GM23338 (cell line): ENCODE data around the gene CTNNAL1. TPM values are rescaled to one million over a fixed set of nuclear protein-coding genes. Genes with fewer than 3 reads are reported as not detected.

Experiments
- ATAC-seq: fragments of 200-7000 bp; cut with Tn5 transposase; 3 replicates; pipeline ENCODE4 v1.9.1; 2020
- DNase-seq: peaks from one replicate; pipeline ENCODE4 v3.0.0-alpha.2; 2015; ENCODE audit warnings: low spot score
- H2AFZ ChIP-seq: fragments of 200-600 bp; sonication (generic); 2 replicates; pipeline ENCODE4 v1.8.0; 2016; ENCODE audit warnings: antibody characterized with exemption, mild to moderate bottlenecking, moderate library complexity
- H3F3A ChIP-seq: fragments of 200-600 bp; sonication (generic); replicated peaks from 2 replicates; pipeline ENCODE4 v1.8.0; 2017; ENCODE audit warnings: antibody characterized with exemption, mixed run types, low read depth
- H3K27ac ChIP-seq: fragments of 200-600 bp; sonication (generic); 2 replicates; pipeline ENCODE4 v1.6.1; 2016; ENCODE audit warnings: low read depth
- H3K27me3 ChIP-seq: fragments of 200-600 bp; sonication (generic); 2 replicates; pipeline ENCODE4 v1.8.0; 2016; ENCODE audit warnings: mild to moderate bottlenecking, mixed run types, moderate library complexity; ENCODE audit not compliant: insufficient read depth
- H3K36me3 ChIP-seq: fragments of 200-600 bp; sonication (generic); 2 replicates; pipeline ENCODE4 v1.8.0; 2016; ENCODE audit warnings: mild to moderate bottlenecking; ENCODE audit not compliant: insufficient read depth
- H3K4me1 ChIP-seq: fragments of 200-600 bp; sonication (generic); 2 replicates; pipeline ENCODE4 v1.8.0; 2016; ENCODE audit warnings: mild to moderate bottlenecking, moderate library complexity; ENCODE audit not compliant: insufficient read depth
- H3K4me2 ChIP-seq: fragments of 200-600 bp; sonication (generic); 2 replicates; pipeline ENCODE4 v1.7.1; 2017; ENCODE audit warnings: mixed run types
- H3K4me3 ChIP-seq: fragments of 200-600 bp; sonication (generic); 2 replicates; pipeline ENCODE4 v1.6.1; 2016; ENCODE audit warnings: mixed run types
- H3K79me2 ChIP-seq: fragments of 200-600 bp; sonication (generic); replicated peaks from 2 replicates; pipeline ENCODE4 v1.8.0; 2017; ENCODE audit warnings: mild to moderate bottlenecking; ENCODE audit not compliant: insufficient read depth
- H3K9me2 ChIP-seq: fragments of 200-600 bp; sonication (generic); 2 replicates; pipeline ENCODE4 v1.8.0; 2017; ENCODE audit not compliant: insufficient read depth
- H4K20me1 ChIP-seq: fragments of 200-600 bp; sonication (generic); replicated peaks from 2 replicates; pipeline ENCODE4 v1.8.0; 2017; ENCODE audit warnings: mild to moderate bottlenecking; ENCODE audit not compliant: insufficient read depth
- H3K27ac Mint-ChIP-seq: 2 replicates; pipeline ENCODE4 v1.8.0; 2020; ENCODE audit warnings: inconsistent platforms, mild to moderate bottlenecking, moderate library complexity, mixed read lengths
- H3K27me3 Mint-ChIP-seq: 3 replicates; pipeline ENCODE4 v1.8.0; 2022; ENCODE audit warnings: low read depth, mild to moderate bottlenecking, moderate library complexity, mixed read lengths, inconsistent platforms; ENCODE audit not compliant: insufficient read depth, poor library complexity
- H3K36me3 Mint-ChIP-seq: 3 replicates; pipeline ENCODE4 v1.8.0; 2021; ENCODE audit warnings: low read depth, mild to moderate bottlenecking, inconsistent platforms, moderate library complexity, mixed read lengths
- H3K4me1 Mint-ChIP-seq: 3 replicates; pipeline ENCODE4 v1.8.0; 2020; ENCODE audit warnings: mild to moderate bottlenecking, inconsistent platforms, mixed read lengths
- H3K4me3 Mint-ChIP-seq: 3 replicates; pipeline ENCODE4 v1.8.0; 2021; ENCODE audit warnings: moderate library complexity, mild to moderate bottlenecking, inconsistent platforms, mixed read lengths
- H3K9me3 Mint-ChIP-seq: 3 replicates; pipeline ENCODE4 v1.8.0; 2020; ENCODE audit warnings: moderate library complexity, mild to moderate bottlenecking, inconsistent platforms, mixed read lengths
- CREB1 ChIP-seq: fragments of 250-450 bp; sonication (Bioruptor Pico); IDR thresholded peaks from 2 replicates; pipeline ENCODE4 v1.5.0; 2020; ENCODE audit warnings: low read depth, mild to moderate bottlenecking, moderate library complexity
- CTCF ChIP-seq, 2 experiments: fragments of 200-600 bp in 1 of 2; sonication (generic) in 1 of 2; conservative IDR thresholded peaks; 2 replicates each; pipeline versions ENCODE4 v1.5.1 to v1.6.1; 2016 to 2017; ENCODE audit warnings: antibody characterized with exemption in 2 of 2, low read depth in 2 of 2, mild to moderate bottlenecking in 2 of 2, moderate library complexity in 1 of 2
- EZH2 ChIP-seq: fragments of 200-600 bp; sonication (generic); IDR thresholded peaks from one replicate; pipeline ENCODE4 v1.8.0; 2017; ENCODE audit warnings: antibody characterized with exemption, mild to moderate bottlenecking, low read depth; ENCODE audit not compliant: unreplicated experiment
- EZH2phosphoT487 ChIP-seq: fragments of 200-600 bp; sonication (generic); IDR thresholded peaks from one replicate; pipeline ENCODE4 v1.8.1; 2018; ENCODE audit warnings: antibody characterized with exemption; ENCODE audit not compliant: unreplicated experiment
- JUNB ChIP-seq: IDR thresholded peaks from one replicate; pipeline ENCODE4 v1.6.1; 2016; ENCODE audit warnings: antibody characterized with exemption; ENCODE audit not compliant: unreplicated experiment
- NANOG ChIP-seq: IDR thresholded peaks from 2 replicates; pipeline ENCODE4 v1.6.1; 2016; ENCODE audit warnings: antibody characterized with exemption, borderline replicate concordance
- POLR2AphosphoS5 ChIP-seq: IDR thresholded peaks from 2 replicates; pipeline ENCODE4 v1.6.1; 2016; ENCODE audit warnings: antibody characterized with exemption, low read depth
- REST ChIP-seq: IDR thresholded peaks from one replicate; pipeline ENCODE4 v1.6.1; 2018; ENCODE audit warnings: antibody characterized with exemption; ENCODE audit not compliant: unreplicated experiment
- STAT1 ChIP-seq: IDR thresholded peaks from one replicate; pipeline ENCODE4 v1.6.1; 2016; ENCODE audit warnings: antibody characterized with exemption; ENCODE audit not compliant: unreplicated experiment
- ZNF114 ChIP-seq: fragments of 250-450 bp; sonication (Bioruptor Pico); IDR thresholded peaks from 2 replicates; pipeline ENCODE4 v1.5.0; 2020; ENCODE audit warnings: mild to moderate bottlenecking, moderate library complexity
- ZNF331 ChIP-seq: fragments of 250-450 bp; sonication (Bioruptor Pico); IDR thresholded peaks from 2 replicates; pipeline ENCODE4 v1.5.0; 2020; ENCODE audit warnings: low read depth, mild to moderate bottlenecking, moderate library complexity
- polyA plus RNA-seq: library from polyadenylated mRNA; unstranded; fragments of >200 nt; fragmentation: Nextera tagmentation; extraction: Ambion mirVana; gene quantifications from 2 replicates; pipeline ENCODE4 v1.2.1, GENCODE V29; 2016
- total RNA-seq: library from RNA; depleted of rRNA; stranded (reverse); fragments of >200 nt; shearing (Covaris generic); gene quantifications from 2 replicates; pipeline ENCODE4 v1.2.3, GENCODE V29; 2014
- TF ChIP-seq, protein P1 (sequence below): fragments of 250-450 bp; sonication (Bioruptor Pico); IDR thresholded peaks from 2 replicates; pipeline ENCODE4 v1.5.0; 2020; ENCODE audit warnings: mild to moderate bottlenecking, moderate library complexity
- TF ChIP-seq, protein P2 (sequence below): IDR thresholded peaks from 2 replicates; pipeline ENCODE4 v1.6.1; 2016; ENCODE audit warnings: antibody characterized with exemption

Gene CTNNAL1
- total and polyA plus RNA-seq, 2 experiments from 2014 or later, result 63.0 to 211 TPM

GRCh38 chr9:108978205-108978604 lies 35.1 kb downstream of the CTNNAL1 start:
- Histone ChIP-seq H3K36me3 (peaks cover 4% of the 10 kb centered on the region; the same call in 1 of the 2 replicates), H3F3A (no peaks in the 10 kb centered on the region), H2AFZ (no peak overlapping the region), H3K4me3 (no peak overlapping the region), H3K4me2 (no peak overlapping the region), H3K9me2 (no peaks in the 10 kb centered on the region), H3K79me2 (no peaks in the 10 kb centered on the region), H3K27ac (no peak overlapping the region), H3K27me3 (no peaks in the 10 kb centered on the region), H4K20me1 (no peaks in the 10 kb centered on the region; the same call in 1 of the 2 replicates), H3K4me1 (no peaks in the 10 kb centered on the region)
- no peaks in the 10 kb centered on the region for H3K9me3 Mint-ChIP-seq
- no peaks in the 10 kb centered on the region for H3K4me1 Mint-ChIP-seq
- ATAC-seq (no peak), DNase-seq (no peak)
- H3K36me3 Mint-ChIP-seq, result peaks cover 18% of the 10 kb centered on the region; the same call in 2 of the 3 replicates
- H3K4me3 Mint-ChIP-seq, result no peak overlapping the region
- TF ChIP-seq, protein P1, sequence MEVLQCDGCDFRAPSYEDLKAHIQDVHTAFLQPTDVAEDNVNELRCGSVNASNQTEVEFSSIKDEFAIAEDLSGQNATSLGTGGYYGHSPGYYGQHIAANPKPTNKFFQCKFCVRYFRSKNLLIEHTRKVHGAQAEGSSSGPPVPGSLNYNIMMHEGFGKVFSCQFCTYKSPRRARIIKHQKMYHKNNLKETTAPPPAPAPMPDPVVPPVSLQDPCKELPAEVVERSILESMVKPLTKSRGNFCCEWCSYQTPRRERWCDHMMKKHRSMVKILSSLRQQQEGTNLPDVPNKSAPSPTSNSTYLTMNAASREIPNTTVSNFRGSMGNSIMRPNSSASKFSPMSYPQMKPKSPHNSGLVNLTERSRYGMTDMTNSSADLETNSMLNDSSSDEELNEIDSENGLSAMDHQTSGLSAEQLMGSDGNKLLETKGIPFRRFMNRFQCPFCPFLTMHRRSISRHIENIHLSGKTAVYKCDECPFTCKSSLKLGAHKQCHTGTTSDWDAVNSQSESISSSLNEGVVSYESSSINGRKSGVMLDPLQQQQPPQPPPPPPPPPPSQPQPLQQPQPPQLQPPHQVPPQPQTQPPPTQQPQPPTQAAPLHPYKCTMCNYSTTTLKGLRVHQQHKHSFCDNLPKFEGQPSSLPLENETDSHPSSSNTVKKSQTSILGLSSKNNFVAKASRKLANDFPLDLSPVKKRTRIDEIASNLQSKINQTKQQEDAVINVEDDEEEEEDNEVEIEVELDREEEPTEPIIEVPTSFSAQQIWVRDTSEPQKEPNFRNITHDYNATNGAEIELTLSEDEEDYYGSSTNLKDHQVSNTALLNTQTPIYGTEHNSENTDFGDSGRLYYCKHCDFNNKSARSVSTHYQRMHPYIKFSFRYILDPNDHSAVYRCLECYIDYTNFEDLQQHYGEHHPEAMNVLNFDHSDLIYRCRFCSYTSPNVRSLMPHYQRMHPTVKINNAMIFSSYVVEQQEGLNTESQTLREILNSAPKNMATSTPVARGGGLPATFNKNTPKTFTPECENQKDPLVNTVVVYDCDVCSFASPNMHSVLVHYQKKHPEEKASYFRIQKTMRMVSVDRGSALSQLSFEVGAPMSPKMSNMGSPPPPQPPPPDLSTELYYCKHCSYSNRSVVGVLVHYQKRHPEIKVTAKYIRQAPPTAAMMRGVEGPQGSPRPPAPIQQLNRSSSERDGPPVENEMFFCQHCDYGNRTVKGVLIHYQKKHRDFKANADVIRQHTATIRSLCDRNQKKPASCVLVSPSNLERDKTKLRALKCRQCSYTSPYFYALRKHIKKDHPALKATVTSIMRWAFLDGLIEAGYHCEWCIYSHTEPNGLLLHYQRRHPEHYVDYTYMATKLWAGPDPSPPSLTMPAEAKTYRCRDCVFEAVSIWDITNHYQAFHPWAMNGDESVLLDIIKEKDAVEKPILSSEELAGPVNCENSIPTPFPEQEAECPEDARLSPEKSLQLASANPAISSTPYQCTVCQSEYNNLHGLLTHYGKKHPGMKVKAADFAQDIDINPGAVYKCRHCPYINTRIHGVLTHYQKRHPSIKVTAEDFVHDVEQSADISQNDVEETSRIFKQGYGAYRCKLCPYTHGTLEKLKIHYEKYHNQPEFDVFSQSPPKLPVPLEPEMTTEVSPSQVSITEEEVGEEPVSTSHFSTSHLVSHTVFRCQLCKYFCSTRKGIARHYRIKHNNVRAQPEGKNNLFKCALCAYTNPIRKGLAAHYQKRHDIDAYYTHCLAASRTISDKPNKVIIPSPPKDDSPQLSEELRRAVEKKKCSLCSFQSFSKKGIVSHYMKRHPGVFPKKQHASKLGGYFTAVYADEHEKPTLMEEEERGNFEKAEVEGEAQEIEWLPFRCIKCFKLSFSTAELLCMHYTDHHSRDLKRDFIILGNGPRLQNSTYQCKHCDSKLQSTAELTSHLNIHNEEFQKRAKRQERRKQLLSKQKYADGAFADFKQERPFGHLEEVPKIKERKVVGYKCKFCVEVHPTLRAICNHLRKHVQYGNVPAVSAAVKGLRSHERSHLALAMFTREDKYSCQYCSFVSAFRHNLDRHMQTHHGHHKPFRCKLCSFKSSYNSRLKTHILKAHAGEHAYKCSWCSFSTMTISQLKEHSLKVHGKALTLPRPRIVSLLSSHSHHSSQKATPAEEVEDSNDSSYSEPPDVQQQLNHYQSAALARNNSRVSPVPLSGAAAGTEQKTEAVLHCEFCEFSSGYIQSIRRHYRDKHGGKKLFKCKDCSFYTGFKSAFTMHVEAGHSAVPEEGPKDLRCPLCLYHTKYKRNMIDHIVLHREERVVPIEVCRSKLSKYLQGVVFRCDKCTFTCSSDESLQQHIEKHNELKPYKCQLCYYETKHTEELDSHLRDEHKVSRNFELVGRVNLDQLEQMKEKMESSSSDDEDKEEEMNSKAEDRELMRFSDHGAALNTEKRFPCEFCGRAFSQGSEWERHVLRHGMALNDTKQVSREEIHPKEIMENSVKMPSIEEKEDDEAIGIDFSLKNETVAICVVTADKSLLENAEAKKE (CRISPR knock-in tag), result no peak
- TF ChIP-seq ZNF331 (CRISPR knock-in tag) (no peak), JUNB (no peak), EZH2 (no peak), CTCF (conservative IDR thresholded peaks at IDR 0.05; ENCODE audit: low read depth in 2 of 2) (no peak), REST (no peak), NANOG (no peak), POLR2AphosphoS5 (no peak), STAT1 (no peak), ZNF114 (CRISPR knock-in tag) (no peak), CREB1 (CRISPR knock-in tag) (no peak), EZH2phosphoT487 (no peak)
- TF ChIP-seq, protein P2, sequence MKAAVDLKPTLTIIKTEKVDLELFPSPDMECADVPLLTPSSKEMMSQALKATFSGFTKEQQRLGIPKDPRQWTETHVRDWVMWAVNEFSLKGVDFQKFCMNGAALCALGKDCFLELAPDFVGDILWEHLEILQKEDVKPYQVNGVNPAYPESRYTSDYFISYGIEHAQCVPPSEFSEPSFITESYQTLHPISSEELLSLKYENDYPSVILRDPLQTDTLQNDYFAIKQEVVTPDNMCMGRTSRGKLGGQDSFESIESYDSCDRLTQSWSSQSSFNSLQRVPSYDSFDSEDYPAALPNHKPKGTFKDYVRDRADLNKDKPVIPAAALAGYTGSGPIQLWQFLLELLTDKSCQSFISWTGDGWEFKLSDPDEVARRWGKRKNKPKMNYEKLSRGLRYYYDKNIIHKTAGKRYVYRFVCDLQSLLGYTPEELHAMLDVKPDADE, result no peak
- H3K27ac Mint-ChIP-seq, result no peak overlapping the region
- H3K27me3 Mint-ChIP-seq, result no peaks in the 10 kb centered on the region
